HG03378 (cell line): ENCODE results near the gene GPHB5.
"Not testable (repeated sequence)": the region's sequence is repeated elsewhere in the genome, so short reads cannot be mapped to it uniquely, and the experiment has no call there.

Experiments
- ATAC-seq: cut with Tn5 transposase; IDR thresholded peaks from one replicate; pipeline ENCODE4 v1.9.1; 2021; ENCODE audit warnings: mild to moderate bottlenecking, moderate library complexity; ENCODE audit not compliant: unreplicated experiment

Gene GPHB5, protein sequence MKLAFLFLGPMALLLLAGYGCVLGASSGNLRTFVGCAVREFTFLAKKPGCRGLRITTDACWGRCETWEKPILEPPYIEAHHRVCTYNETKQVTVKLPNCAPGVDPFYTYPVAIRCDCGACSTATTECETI

DNA sequence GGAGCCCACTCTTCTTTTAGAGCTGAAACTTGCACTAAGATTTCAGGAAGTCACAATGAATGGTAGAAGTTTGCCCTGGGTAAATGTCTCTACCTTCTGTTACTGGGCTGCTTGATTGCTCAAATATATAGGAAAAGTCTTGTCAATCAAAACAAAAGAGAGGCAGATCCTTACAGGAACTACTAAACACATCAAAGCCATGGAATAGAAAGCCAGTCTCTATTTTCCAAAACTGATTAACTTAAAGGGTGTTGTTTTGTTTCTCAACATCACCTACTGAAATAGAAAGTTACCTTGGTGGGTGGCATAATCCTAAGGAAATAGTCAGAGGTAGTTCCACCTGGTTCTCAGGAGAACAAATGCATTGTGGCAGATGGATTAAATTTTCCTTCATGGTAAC is at the start of gene GPHB5:
GPHB5 (minus strand) TSS at position 101 of the 400 bp plus-strand sequence. CDS start 1,086 bp downstream, outside the sequence.
- ATAC-seq = no peak

DNA sequence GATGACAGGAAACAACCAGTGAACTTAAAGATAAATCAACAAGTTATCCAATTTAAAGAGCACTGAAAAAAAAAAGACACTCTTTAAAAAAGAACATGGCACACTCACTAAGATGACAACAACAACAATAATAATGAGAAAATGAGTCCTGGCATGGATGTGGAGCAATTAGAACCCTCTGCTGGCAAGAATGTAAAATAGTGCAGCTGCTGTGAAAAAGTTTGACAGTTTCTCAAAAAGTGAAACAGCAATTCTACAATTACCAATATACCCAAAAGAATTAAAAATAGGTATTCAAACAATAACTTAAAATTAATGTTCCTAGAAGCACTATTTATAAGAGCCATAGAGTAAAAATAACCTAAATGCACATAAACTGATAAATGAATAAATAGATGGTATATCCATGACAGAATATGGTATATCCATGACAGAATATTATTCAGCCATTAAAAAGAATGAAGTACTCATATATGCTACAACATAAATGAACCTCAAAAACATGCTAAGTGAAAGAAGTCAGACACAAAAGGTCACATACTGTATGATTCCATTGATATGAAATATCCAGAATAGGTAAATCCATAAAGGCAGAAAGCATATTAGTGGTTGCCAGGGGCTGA is 49.1 kb upstream of the GPHB5 start:
- no peak for ATAC-seq

DNA sequence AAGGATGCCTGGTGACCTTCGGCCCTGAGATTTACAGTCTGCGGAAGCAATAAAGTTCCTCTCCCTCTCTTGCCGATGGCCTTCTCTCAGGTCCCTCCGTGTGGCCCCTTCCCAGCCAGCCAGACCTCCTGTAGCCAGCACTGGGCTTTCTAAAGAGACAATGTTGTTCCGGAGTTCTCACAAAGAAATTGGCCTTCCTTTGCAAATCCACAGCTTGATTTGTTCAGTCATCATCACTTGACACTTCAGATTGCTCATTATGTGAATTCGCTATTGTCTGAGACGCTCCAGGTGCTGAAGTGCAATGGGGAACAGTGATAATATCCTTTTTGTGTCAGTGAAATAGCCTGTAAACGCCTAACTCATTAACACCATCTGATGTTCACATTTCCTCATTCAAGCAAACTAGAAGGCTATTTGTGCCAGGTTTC is 43.7 kb upstream of the GPHB5 start:
- no peak for ATAC-seq

DNA sequence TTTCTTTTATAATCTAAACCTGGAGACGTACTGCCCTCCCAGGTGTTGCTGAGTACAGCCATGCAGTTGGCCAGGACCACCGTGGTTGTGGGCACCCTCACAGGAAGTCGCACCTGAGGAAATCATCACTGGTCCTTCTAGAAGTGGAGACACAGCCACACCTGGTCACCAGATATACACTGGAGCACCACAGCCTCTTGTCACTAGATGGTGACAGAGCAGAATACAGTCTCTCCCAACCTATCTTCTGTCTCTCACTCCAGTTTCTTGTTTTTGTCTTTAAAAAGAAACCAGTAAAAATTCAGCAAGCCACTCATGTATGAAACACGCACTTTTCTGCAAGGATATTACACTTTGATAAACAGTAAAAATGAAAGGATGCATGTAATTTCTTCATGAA is 43.1 kb upstream of the GPHB5 start:
- ATAC-seq = no peak

DNA sequence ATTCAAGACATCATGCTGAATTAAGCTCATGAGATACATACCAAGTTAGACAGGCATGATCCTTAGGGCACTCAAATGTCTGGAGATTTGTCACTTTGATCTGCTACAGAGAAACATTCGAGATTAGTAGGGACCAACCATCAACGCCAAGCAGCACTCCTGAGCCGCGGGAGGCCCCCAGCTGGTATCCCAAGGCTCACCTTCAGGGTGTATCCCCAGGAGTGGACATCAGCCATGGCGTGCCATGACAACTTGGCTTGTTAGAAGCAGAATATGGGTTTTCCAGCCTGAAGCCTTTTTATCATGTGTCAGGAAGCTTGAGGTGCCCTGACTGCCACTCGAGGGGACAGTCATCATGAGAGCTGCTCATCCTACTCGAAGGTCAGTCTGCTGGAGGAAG is 39.1 kb upstream of the GPHB5 start:
- ATAC-seq = no peak

DNA sequence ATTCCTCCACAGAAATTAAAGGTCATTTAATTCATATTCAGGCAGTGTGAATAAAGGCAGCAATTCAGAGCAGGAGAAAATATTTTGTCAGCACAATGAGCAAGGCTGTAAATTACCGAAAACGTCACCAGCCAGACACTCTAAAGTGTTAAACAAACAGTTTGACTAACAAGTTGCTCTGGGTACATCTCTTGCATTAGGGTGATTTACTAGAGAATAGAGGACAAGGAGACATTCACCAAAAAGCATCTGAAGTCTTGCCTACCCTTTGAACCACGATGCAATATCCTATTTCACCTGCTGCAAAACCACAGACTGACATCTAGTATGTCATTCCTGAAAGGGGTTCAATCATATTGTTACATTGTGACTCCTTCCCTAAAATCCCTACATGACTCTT is 27.1 kb upstream of the GPHB5 start:
- ATAC-seq = no peak

DNA sequence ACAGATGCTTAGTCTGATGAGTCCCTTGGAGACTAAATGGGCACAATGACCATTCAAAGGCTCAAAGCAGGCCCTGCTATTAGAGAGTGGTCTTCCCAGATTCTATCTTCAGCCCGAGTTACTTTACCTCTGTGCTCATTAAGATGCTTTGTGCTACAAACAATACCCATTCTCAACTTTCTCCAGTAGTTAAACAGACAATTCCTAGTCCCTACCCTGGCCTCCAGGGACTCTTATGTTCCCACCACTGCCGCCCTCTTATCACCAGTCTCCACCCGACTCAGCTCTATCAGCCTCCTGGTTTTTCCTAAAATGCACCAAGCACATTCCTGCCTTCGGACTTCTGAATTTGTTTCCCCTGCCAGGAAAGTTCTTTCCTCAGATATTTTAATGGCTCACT is 25.6 kb upstream of the GPHB5 start:
- no peak for ATAC-seq

DNA sequence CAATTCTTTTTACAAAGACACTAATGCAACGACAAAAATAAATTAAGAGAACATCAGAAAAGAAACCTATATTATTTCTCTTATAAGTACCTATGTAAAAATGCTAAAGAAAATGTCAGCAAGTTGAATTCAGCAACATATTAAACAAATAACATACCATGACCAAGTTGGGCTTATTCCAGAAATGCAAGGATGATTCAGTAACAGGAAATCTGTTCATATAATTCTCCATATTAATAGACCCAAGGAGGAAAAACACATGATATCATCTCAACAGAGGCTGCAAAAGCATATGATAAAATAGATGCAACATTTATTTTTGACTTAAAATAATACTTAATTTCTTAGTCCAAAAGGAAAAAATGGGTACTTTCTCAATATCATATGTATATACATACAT is 25.1 kb upstream of the GPHB5 start:
- ATAC-seq = no peak

DNA sequence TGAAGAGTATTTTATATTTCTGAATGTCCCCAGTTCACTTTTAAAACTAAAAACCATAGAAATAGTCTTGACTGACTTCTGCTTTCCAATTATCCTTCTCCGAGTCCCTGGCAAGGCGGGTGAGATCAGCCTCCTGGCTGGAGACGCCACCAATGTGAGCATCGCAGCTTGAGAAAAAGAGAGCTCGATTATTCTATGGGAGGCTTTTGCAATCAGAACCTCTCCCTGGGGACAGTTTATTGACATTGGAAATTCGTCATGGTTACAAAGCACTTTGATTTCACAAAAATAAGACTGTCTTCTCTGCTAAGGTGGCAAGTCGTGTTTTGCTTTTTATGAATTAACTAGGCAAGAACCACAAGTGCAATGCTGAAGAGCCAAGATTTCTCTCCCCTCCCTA is 23.6 kb upstream of the GPHB5 start:
- no peak for ATAC-seq

DNA sequence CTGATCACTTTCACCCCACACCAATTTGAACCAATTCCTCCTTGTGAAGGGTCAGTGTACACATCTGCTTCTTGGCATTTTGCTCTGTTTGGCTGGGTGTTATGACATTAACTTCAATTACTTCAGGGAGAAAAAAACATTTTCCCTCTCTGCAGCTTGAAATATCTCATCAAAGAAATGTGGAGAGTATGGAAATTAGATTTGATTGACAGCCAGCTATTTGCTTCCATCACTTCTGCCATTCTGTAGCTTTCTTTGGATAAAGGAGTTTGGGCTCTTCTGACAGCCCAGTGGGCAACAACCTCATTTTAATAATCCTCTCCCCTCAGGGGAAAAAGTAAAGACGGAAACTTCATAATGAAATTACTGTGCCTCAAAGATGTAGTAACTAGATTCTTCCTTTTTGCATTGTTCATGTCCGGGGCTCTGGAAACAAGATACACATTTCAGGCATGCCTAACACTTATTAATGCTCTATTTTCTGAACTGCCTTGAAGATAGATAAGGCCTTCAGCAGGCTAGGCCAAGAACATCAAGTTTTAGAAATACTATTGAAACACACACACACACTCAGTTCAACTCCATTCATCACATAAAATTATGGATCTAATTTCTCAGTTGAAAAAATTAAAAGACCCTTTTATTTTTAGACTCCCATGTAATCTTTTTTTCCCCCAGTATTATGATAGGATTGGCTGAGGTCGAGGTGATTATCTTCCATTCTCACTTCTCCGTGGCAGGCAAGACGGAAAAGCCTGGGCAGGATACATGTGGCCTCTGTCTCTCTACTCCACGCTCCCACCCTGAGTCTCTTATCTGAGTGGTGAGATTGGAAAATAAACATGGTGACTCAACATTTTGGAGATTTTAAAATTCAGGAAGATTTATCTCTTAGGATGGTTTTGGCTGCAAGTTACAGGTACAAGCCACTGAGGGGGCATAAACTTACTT is 10.3 kb upstream of the GPHB5 start:
- no peak for ATAC-seq

DNA sequence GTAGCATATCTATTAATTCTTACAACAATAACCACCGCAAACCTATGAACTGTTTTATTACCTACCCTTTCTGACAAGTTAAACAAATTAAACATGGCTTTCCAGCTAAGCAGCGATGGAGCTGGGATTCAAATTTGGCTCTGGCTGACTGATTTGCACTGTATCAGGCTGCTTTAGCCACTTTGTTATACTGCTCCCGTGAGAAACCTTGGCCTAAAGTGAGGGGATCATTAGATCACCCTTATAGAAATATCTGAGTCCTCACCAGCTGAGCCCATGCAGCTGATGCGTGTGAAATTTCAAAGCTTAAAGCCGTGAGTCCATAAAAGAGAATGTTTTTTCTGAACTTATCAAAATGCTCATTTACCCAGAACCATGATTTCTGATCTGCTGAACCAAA is 8.1 kb upstream of the GPHB5 start:
- ATAC-seq = no peak

DNA sequence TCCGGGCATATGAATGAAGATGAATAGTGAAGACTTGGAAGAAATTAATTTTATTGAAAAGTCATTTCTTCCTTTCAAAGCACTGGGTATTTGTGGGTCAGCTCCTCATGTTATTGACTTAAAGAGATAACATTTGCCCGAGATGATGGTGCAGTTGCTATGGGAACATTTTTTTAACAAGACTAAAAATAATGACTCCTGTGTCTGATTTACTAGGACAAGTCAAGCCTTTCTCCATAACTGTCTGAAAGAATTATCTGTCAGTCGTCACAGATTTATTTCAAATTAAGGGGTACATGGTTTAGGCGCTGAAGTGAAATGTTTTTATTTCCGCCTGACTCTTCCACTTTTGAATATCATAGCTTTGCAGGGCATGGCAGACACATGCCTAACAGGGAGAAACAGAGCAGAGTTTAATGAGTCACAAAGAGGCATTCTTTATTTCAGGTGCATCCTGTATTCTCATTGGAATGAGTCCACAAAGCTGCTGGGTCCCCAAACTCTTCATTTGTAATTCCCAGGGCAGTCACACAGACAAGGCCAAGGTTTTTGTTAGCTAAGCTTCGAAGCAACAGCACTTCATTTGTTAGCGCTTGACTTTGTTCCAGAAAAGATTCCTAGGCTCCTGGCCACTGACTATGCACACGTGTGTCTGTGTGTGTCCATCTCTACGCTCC is 4.3 kb upstream of the GPHB5 start:
- no peak for ATAC-seq

DNA sequence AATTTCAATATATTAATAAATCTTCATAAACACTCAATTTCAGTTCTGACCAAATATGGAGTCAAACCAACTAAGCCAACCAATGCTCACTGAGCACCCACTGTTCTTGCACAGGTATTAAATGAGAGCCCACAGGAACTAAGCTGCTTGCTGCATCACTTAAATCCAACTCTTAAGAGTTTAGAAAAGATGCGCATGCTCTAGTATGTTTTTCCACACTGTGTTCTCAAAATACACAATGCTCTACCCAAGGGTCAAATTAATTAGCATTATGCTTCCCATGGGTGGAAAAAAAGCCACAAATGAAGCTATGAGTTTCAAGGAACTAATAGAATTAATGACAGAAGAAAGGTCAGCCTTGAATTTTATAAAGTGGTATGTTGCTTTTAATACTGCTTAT is 3.7 kb upstream of the GPHB5 start:
- ATAC-seq = no peak

DNA sequence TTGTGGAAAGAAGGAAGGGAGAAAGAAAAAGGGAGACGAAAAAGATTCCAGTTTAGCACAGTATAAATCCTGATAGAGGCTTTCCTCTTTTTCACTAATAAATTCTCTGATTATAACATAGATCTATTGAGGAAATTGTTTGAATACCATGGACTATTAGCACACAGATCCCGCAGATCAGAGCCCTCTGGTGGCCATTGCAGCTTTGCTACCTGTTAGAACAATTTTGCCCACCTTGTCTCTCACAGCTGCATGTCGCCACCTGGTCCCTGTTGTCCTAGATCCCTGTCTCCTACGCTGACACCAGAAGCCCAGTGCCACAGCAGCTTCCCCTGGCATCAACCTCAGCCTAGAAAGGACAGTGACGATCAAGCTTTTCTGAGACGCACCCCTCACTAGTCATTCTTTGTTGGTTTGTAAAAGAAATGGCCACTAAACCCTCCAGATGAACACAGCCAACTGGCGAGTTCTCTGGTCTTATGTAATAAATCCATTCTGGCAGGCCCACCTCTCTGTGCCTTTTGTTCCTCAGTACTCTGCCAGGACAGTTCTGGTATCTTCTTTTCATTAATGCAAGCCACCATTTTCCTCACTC is 9.9 kb downstream of the GPHB5 start:
- ATAC-seq = no peak

DNA sequence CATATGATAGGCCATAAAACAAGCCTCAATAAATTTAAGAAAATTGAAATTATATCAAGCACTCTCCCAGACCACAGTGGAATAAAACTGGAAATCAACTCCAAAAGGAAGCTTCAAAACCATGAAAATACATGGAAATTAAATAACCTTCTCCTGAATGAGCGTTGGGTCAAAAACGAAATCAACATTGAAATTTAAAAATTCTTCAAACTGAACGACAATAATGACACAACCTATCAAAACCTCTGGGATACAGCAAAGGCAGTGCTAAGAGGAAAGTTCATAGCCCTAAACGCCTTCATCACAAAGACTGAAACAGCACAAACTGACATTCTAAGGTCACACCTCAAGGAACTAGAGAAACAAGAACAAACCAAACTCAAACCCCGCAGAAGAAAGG is 14.3 kb downstream of the GPHB5 start:
- not testable (repeated sequence) for ATAC-seq

DNA sequence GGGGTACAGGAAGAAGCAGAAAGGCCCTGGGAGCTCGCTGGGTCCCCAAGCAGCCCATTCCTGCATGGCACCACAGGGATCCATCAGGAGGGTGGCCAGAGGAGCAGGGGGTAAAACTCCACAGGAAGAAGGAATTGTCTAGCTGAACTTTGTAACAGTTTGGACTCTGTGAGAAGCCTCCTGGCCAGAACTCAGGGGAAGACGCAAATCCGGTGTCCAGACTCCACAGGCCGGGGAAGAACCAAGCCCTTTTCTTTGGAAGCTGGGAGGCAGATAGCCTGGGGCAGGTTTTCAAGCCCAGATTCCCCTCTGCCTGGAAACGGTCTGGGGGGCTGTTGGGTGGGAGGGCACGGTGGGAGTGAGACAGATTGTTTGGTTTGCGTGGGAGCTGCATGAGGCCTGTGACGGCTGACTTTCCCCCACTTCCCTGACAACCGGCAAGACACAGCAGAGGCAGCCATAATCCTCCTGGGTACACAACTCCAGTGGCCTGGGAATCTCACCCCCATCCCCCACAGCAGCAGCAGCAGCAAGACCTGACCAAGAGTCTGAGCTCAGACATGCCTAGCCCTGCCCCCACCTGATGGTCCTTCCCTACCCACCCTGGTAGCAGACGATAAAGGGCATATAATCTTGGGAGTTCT is 16.7 kb downstream of the GPHB5 start:
- ATAC-seq = no peak

DNA sequence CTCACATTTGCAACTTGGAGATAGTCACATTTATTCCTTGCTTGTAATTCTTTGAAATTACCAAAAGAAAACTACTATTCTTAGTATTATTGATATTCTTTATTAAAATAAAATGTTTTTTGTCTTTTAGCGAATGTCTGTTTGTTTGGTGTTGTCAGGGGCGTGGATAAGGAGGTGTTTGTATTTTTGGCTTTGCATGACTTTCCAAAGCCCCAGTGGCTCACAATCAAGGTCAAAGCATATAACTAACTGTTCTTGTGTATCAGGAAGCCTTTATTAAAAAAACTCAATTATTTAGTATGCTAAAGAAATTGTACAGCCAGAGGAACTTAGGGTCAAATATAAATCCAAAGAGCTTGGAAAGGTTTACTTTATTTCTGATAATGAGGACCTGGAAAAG is 17.9 kb downstream of the GPHB5 start:
- no peak for ATAC-seq

DNA sequence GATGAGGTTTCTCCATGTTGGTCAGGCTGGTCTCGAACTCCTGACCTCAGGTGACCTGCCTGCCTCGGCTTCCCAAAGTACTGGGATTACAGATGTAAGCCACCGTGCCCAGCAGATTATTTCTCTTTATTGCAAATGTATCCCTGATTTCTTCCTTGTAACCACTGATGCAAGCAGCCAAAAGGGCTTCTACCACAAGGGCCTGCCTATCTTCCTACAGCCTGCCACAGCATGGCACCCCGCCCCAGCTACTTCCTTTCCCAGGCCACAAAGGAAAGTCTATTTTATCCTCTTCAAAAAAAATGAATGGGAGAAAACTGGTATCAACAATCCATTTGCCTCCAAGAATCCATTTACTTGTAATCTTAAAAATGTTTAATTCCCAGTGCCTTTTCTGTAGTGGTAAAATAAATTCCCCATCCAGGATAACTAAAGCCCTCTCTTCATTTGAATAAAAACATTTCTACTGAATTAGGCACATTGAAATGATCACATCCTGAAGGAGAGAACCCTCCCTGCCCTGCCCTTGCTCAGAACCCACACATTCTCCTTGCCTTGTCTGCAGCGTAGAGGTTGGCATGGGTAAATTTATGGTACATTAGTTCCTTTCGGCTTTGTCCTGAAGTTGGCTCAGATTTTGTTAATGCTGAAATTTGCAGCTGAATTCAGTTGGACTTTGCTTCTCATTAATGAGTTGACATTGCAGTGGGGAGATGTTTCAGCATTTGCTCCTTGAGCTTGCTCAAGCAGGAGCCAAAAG is 19.2 kb downstream of the GPHB5 start:
- ATAC-seq = no peak

DNA sequence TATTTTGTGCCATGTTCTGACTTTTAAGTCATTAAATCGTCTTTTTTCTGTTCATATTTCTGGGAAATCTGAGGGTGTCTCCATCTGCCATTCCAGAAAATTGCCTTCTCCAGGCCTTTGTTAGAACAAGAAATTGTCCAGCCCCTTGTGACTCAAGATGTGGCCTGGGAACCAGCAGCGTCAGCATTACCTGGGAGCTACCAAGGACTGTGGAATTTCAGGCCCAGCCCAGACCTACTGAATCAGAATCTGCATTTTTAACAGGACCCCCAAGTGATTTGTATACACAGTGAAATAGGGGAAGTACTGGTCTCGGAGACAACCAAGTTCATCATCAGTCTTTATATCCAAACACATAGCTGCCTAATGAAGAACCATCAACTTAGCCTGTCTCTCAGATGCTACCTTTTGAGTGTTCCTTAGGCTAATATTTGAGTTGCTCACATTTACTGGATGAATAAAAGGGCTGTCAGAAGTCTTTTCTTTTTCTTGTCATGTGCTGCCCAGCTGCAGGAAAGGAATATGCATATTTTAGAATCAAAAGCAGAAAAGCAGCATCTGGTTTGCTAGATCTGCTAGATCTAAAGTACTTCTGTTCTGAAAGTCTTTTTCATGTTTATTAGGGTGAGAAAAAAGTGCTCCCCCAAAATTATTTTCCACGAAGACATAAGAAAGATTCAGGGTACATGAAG is 21.2 kb downstream of the GPHB5 start:
- ATAC-seq = no peak
